Mammary epithelial cell (primary cell): ENCODE data around the gene PIGX.

ENCODE experiments used
- CTCF ChIP-seq, 2 donors: IDR thresholded peaks in 1 of 2; conservative IDR thresholded peaks in 1 of 2; 2 replicates each; pipeline ENCODE4 v1.5.1; 2011 to 2012; ENCODE audit warnings: inconsistent platforms in 2 of 2, low read length in 2 of 2, mild to moderate bottlenecking in 2 of 2, control low read depth in 1 of 2, low read depth in 1 of 2; ENCODE audit not compliant: insufficient read depth in 1 of 2; ENCODE audit errors: extremely low read depth in 1 of 2
- EZH2 ChIP-seq: IDR thresholded peaks from 2 replicates; pipeline ENCODE4 v1.6.1; 2012; ENCODE audit warnings: low read length, inconsistent platforms, borderline replicate concordance

GRCh38 chr3:196763179-196763578 lies 51.0 kb downstream of the PIGX start:
- TF ChIP-seq CTCF (conservative IDR thresholded peaks at IDR 0.05 in 1 of 2, IDR thresholded peaks at IDR 0.05 in 1 of 2; ENCODE audit: extremely low read depth in 1 of 2, insufficient read depth in 1 of 2, low read depth in 1 of 2, low read length in 2 of 2) (no peak), EZH2 (no peak)
